Neural cell (in vitro differentiated cells): ENCODE data around the gene LPIN2. TPM values are rescaled to one million over a fixed set of nuclear protein-coding genes. Genes with fewer than 3 reads are reported as not detected.

Experiments
- H2AFZ ChIP-seq: fragments of 200-600, 300-800 bp; sonication (generic), shearing (Covaris generic); 2 replicates; pipeline ENCODE4 v1.6.0; 2014; ENCODE audit warnings: low read depth, mild to moderate bottlenecking, antibody characterized with exemption, low read length, moderate library complexity
- H3F3A ChIP-seq: fragments of 200-600 bp; shearing (Covaris generic); 2 replicates; pipeline ENCODE4 v1.6.1; 2016; ENCODE audit warnings: mild to moderate bottlenecking, moderate library complexity, mixed read lengths, antibody characterized with exemption, low read length; ENCODE audit not compliant: insufficient read depth, poor library complexity, severe bottlenecking
- H3K27ac ChIP-seq: fragments of 200-600, 300-800 bp; sonication (generic), shearing (Covaris generic); 2 replicates; pipeline ENCODE4 v1.5.1; 2014; ENCODE audit warnings: mild to moderate bottlenecking, low read length, moderate library complexity
- H3K27me3 ChIP-seq: fragments of 300-800, 200-600 bp; sonication (generic), shearing (Covaris generic); 2 replicates; pipeline ENCODE4 v1.6.0; 2014; ENCODE audit warnings: mild to moderate bottlenecking, low read depth, low read length, moderate library complexity; ENCODE audit not compliant: insufficient read depth
- H3K36me3 ChIP-seq: fragments of 300-800, 200-600 bp; sonication (generic), shearing (Covaris generic); 2 replicates; pipeline ENCODE4 v1.5.1; 2014; ENCODE audit warnings: mild to moderate bottlenecking, antibody characterized with exemption, low read length, moderate library complexity; ENCODE audit not compliant: insufficient read depth
- H3K4me2 ChIP-seq: fragments of 300-800, 200-600 bp; sonication (generic), shearing (Covaris generic); 2 replicates; pipeline ENCODE4 v1.6.0; 2014; ENCODE audit warnings: mild to moderate bottlenecking, low read length
- H3K4me3 ChIP-seq: fragments of 300-800, 200-600 bp; sonication (generic), shearing (Covaris generic); 2 replicates; pipeline ENCODE4 v1.5.1; 2014; ENCODE audit warnings: mild to moderate bottlenecking, low read length, moderate library complexity
- H3K79me2 ChIP-seq: fragments of 200-600 bp; shearing (Covaris generic); replicated peaks from 2 replicates; pipeline ENCODE4 v1.6.0; 2014; ENCODE audit warnings: mild to moderate bottlenecking, low read length, moderate library complexity; ENCODE audit not compliant: insufficient read depth
- H3K9ac ChIP-seq: fragments of 300-800, 200-600 bp; sonication (generic), shearing (Covaris generic); 2 replicates; pipeline ENCODE4 v1.6.1; 2016; ENCODE audit warnings: mild to moderate bottlenecking, low read length, mixed read lengths
- H3K9me2 ChIP-seq: fragments of 200-600 bp; shearing (Covaris generic); 2 replicates; pipeline ENCODE4 v1.6.1; 2016; ENCODE audit warnings: mild to moderate bottlenecking, low read length, mixed read lengths; ENCODE audit not compliant: insufficient read depth
- H3K9me3 ChIP-seq: fragments of 200-600, 300-800 bp; sonication (generic), shearing (Covaris generic); 2 replicates; pipeline ENCODE4 v1.6.1; 2016; ENCODE audit warnings: mild to moderate bottlenecking, mixed run types, low read length, moderate library complexity, mixed read lengths
- H4K20me1 ChIP-seq: fragments of 200-600 bp; shearing (Covaris generic); 2 replicates; pipeline ENCODE4 v1.6.1; 2016; ENCODE audit warnings: mild to moderate bottlenecking, mixed run types; ENCODE audit not compliant: insufficient read depth
- CTCF ChIP-seq: fragments of 450-650 bp; IDR thresholded peaks from 2 replicates; pipeline ENCODE4 v1.5.1; 2014; ENCODE audit warnings: antibody characterized with exemption, mild to moderate bottlenecking, moderate library complexity; ENCODE audit not compliant: poor library complexity, severe bottlenecking
- EP300 ChIP-seq: fragments of 450-650 bp; conservative IDR thresholded peaks from 2 replicates; pipeline ENCODE4 v1.6.1; 2014; ENCODE audit warnings: antibody characterized with exemption, mild to moderate bottlenecking, moderate library complexity; ENCODE audit not compliant: poor library complexity, severe bottlenecking
- EZH2 ChIP-seq: fragments of 200-600, 300-800 bp; shearing (Covaris generic), sonication (generic); IDR thresholded peaks from 2 replicates; pipeline ENCODE4 v1.6.1; 2014; ENCODE audit warnings: antibody characterized with exemption, low read length, borderline replicate concordance, mild to moderate bottlenecking; ENCODE audit not compliant: insufficient read depth, poor library complexity, severe bottlenecking
- MXI1 ChIP-seq: fragments of 450-650 bp; conservative IDR thresholded peaks from 2 replicates; pipeline ENCODE4 v1.6.1; 2014; ENCODE audit warnings: antibody characterized with exemption, mild to moderate bottlenecking; ENCODE audit not compliant: poor library complexity, severe bottlenecking
- POLR2AphosphoS5 ChIP-seq: IDR thresholded peaks from 2 replicates; pipeline ENCODE4 v1.6.1; 2012
- RAD21 ChIP-seq: fragments of 450-650 bp; conservative IDR thresholded peaks from 2 replicates; pipeline ENCODE4 v1.6.1; 2014; ENCODE audit warnings: antibody characterized with exemption, mild to moderate bottlenecking, moderate library complexity
- REST ChIP-seq: IDR thresholded peaks from 2 replicates; pipeline ENCODE4 v1.6.1; 2012; ENCODE audit warnings: borderline replicate concordance
- SMC3 ChIP-seq: fragments of 450-650 bp; conservative IDR thresholded peaks from 2 replicates; pipeline ENCODE4 v1.6.1; 2014; ENCODE audit warnings: antibody characterized with exemption, mild to moderate bottlenecking, moderate library complexity; ENCODE audit not compliant: poor library complexity
- TAF1 ChIP-seq: IDR thresholded peaks from 2 replicates; pipeline ENCODE4 v1.6.1; 2012; ENCODE audit warnings: low read depth
- polyA plus RNA-seq: library from polyadenylated mRNA; depleted of rRNA; stranded (reverse); fragments of >200 nt; gene quantifications from 2 replicates; pipeline ENCODE4 v1.2.3, GENCODE V29; 2014

Gene LPIN2
- polyA plus RNA-seq, 1 donor from 2014 or later = 14.4 TPM

GRCh38 chr18:2986150-2986865, 26.6 kb downstream of the LPIN2 start:
- no peaks in the 10 kb centered on the region for H3K9me3 ChIP-seq
- H3K79me2 ChIP-seq = no peaks in the 10 kb centered on the region
- no peak for TF ChIP-seq EZH2
- no peak for TF ChIP-seq CTCF
- no peak for TF ChIP-seq RAD21
- no peak for TF ChIP-seq EP300
- no peak for TF ChIP-seq SMC3
- TF ChIP-seq REST = no peak
- no peak for TF ChIP-seq MXI1
- no peak for TF ChIP-seq TAF1
- TF ChIP-seq POLR2AphosphoS5 = no peak
- H3K27ac ChIP-seq = no peak overlapping the region
- no peaks in the 10 kb centered on the region for H3K27me3 ChIP-seq
- no peaks in the 10 kb centered on the region for H3K36me3 ChIP-seq
- no peak overlapping the region for H3K9ac ChIP-seq
- H3K4me3 ChIP-seq = no peak overlapping the region
- H3F3A ChIP-seq = no peaks in the 10 kb centered on the region
- H3K9me2 ChIP-seq = no peaks in the 10 kb centered on the region
- no peak overlapping the region for H3K4me2 ChIP-seq
- H2AFZ ChIP-seq = no peak overlapping the region
- H4K20me1 ChIP-seq = no peaks in the 10 kb centered on the region

DNA sequence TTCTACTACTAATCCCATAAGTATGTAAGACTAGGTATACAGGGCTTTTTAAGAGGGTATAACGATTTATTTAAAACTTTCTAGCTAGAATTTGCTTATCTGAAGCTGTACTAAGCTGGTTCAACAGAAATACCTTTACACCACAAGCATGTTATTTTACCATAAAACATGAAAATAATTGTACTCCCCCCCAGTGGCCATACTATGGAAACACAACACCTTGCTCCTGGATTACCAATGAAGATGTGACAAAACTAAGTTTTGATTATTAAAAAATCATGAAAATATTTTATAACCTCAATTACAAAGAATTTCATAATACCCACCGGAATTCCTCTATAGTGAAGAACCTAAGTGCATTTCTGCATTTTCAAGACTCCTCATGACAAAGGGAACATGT, 27.3 kb downstream of the LPIN2 start:
- Histone ChIP-seq H4K20me1 (no peaks in the 10 kb centered on the region), H3K27ac (no peak overlapping the region), H3K4me3 (no peak overlapping the region), H3K9ac (no peak overlapping the region), H3F3A (no peaks in the 10 kb centered on the region), H3K27me3 (no peaks in the 10 kb centered on the region), H3K79me2 (no peaks in the 10 kb centered on the region), H3K9me2 (no peaks in the 10 kb centered on the region), H2AFZ (no peak overlapping the region), H3K9me3 (no peaks in the 10 kb centered on the region), H3K4me2 (no peak overlapping the region), H3K36me3 (no peaks in the 10 kb centered on the region)
- TF ChIP-seq CTCF = peak; percentile 9
- TF ChIP-seq TAF1 = no peak
- TF ChIP-seq POLR2AphosphoS5 = no peak
